GM23338 (cell line): Measurements from ENCODE around the gene KLF1.

Source experiments
- EZH2 ChIP-seq: fragments of 200-600 bp; sonication (generic); IDR thresholded peaks from one replicate; pipeline ENCODE4 v1.8.0; 2017; ENCODE audit warnings: antibody characterized with exemption, mild to moderate bottlenecking, low read depth; ENCODE audit not compliant: unreplicated experiment
- EZH2phosphoT487 ChIP-seq: fragments of 200-600 bp; sonication (generic); IDR thresholded peaks from one replicate; pipeline ENCODE4 v1.8.1; 2018; ENCODE audit warnings: antibody characterized with exemption; ENCODE audit not compliant: unreplicated experiment
- JUNB ChIP-seq: IDR thresholded peaks from one replicate; pipeline ENCODE4 v1.6.1; 2016; ENCODE audit warnings: antibody characterized with exemption; ENCODE audit not compliant: unreplicated experiment
- POLR2AphosphoS5 ChIP-seq: IDR thresholded peaks from 2 replicates; pipeline ENCODE4 v1.6.1; 2016; ENCODE audit warnings: antibody characterized with exemption, low read depth
- REST ChIP-seq: IDR thresholded peaks from one replicate; pipeline ENCODE4 v1.6.1; 2018; ENCODE audit warnings: antibody characterized with exemption; ENCODE audit not compliant: unreplicated experiment
- STAT1 ChIP-seq: IDR thresholded peaks from one replicate; pipeline ENCODE4 v1.6.1; 2016; ENCODE audit warnings: antibody characterized with exemption; ENCODE audit not compliant: unreplicated experiment
- ZNF114 ChIP-seq: fragments of 250-450 bp; sonication (Bioruptor Pico); IDR thresholded peaks from 2 replicates; pipeline ENCODE4 v1.5.0; 2020; ENCODE audit warnings: mild to moderate bottlenecking, moderate library complexity
- TF ChIP-seq, protein P1 (sequence below), 2 experiments: fragments of 200-600 bp in 1 of 2; sonication (generic) in 1 of 2; conservative IDR thresholded peaks; 2 replicates each; pipeline versions ENCODE4 v1.5.1 to v1.6.1; 2016 to 2017; ENCODE audit warnings: antibody characterized with exemption in 2 of 2, low read depth in 2 of 2, mild to moderate bottlenecking in 2 of 2, moderate library complexity in 1 of 2
- TF ChIP-seq, protein P2 (sequence below): IDR thresholded peaks from 2 replicates; pipeline ENCODE4 v1.6.1; 2016; ENCODE audit warnings: antibody characterized with exemption

GRCh38 chr19:12875086-12875485, 11.9 kb downstream of the KLF1 start:
- TF ChIP-seq JUNB (no peak), EZH2 (no peak), POLR2AphosphoS5 (no peak), REST (no peak), ZNF114 (no peak), EZH2phosphoT487 (no peak), STAT1 (no peak)
- TF ChIP-seq, protein P1, sequence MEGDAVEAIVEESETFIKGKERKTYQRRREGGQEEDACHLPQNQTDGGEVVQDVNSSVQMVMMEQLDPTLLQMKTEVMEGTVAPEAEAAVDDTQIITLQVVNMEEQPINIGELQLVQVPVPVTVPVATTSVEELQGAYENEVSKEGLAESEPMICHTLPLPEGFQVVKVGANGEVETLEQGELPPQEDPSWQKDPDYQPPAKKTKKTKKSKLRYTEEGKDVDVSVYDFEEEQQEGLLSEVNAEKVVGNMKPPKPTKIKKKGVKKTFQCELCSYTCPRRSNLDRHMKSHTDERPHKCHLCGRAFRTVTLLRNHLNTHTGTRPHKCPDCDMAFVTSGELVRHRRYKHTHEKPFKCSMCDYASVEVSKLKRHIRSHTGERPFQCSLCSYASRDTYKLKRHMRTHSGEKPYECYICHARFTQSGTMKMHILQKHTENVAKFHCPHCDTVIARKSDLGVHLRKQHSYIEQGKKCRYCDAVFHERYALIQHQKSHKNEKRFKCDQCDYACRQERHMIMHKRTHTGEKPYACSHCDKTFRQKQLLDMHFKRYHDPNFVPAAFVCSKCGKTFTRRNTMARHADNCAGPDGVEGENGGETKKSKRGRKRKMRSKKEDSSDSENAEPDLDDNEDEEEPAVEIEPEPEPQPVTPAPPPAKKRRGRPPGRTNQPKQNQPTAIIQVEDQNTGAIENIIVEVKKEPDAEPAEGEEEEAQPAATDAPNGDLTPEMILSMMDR (conservative IDR thresholded peaks at IDR 0.05; ENCODE audit: low read depth in 2 of 2) = no peak
- TF ChIP-seq, protein P2, sequence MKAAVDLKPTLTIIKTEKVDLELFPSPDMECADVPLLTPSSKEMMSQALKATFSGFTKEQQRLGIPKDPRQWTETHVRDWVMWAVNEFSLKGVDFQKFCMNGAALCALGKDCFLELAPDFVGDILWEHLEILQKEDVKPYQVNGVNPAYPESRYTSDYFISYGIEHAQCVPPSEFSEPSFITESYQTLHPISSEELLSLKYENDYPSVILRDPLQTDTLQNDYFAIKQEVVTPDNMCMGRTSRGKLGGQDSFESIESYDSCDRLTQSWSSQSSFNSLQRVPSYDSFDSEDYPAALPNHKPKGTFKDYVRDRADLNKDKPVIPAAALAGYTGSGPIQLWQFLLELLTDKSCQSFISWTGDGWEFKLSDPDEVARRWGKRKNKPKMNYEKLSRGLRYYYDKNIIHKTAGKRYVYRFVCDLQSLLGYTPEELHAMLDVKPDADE = no peak
